ENCODE data around the gene IL1R1.

GRCh38 chr2:102200539-102200938, 58.0 kb downstream of the IL1R1 start:
- TF ChIP-seq EP300 (conservative IDR thresholded peaks at IDR 0.05; ENCODE audit: poor library complexity, severe bottlenecking) (no peak), POLR2AphosphoS5 (IDR thresholded peaks at IDR 0.05) (no peak)
